Omental fat pad (tissue), 4 donors: Measurements from ENCODE around the gene EIF3I. TPM values are rescaled to one million over a fixed set of nuclear protein-coding genes. Genes with fewer than 3 reads are reported as not detected.

Experiments used
- ATAC-seq: fragments of 150-250 bp; one replicate; pipeline ENCODE4 v1.9.1; 2016; ENCODE audit warnings: mild to moderate bottlenecking, moderate library complexity; ENCODE audit not compliant: low FRiP score
- DNase-seq: peaks from one replicate; pipeline ENCODE4 v3.0.0-alpha.2; 2019; ENCODE audit warnings: low spot score
- total RNA-seq, 4 donors: library from RNA; depleted of rRNA; stranded (reverse); fragments of >200 nt; gene quantifications; one replicate each; pipeline ENCODE4 v1.1.0, GENCODE V29; 2016
- TF ChIP-seq, protein P1 (sequence below), 3 donors: fragments of 450-650 bp; IDR thresholded peaks; one replicate each; pipeline ENCODE4 v1.5.1; 2016 to 2017; ENCODE audit warnings: antibody characterized with exemption in 3 of 3, mild to moderate bottlenecking in 3 of 3, moderate library complexity in 2 of 3

EIF3I gene
- total RNA-seq, 4 donors from 2014 or later: 159 to 210 (median 191) TPM

GRCh38 chr1:32232558-32233304, 10.5 kb downstream of the EIF3I start:
- TF ChIP-seq, protein P1, sequence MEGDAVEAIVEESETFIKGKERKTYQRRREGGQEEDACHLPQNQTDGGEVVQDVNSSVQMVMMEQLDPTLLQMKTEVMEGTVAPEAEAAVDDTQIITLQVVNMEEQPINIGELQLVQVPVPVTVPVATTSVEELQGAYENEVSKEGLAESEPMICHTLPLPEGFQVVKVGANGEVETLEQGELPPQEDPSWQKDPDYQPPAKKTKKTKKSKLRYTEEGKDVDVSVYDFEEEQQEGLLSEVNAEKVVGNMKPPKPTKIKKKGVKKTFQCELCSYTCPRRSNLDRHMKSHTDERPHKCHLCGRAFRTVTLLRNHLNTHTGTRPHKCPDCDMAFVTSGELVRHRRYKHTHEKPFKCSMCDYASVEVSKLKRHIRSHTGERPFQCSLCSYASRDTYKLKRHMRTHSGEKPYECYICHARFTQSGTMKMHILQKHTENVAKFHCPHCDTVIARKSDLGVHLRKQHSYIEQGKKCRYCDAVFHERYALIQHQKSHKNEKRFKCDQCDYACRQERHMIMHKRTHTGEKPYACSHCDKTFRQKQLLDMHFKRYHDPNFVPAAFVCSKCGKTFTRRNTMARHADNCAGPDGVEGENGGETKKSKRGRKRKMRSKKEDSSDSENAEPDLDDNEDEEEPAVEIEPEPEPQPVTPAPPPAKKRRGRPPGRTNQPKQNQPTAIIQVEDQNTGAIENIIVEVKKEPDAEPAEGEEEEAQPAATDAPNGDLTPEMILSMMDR (IDR thresholded peaks at IDR 0.05): no peak
- ATAC-seq: no peak
- no peak for DNase-seq

DNA sequence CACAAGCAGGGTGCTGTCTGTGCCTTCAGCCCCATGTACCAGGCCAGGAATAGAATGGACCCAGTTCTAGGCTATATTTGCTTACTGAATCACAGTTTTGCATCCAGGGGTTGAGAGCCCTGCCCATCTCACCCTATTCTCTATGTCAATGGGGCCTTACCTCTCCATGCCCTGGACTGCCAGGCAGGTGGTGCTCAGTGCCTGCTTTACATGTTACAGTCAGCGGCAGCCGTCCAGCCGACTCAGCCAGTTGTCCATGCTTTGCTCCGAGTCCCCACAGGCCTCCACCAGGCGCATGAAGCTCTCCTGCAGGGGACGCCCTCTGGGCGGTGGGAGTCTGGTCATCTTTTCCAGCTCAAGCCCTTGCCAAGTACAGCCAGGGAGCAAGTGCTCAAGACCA, 12.6 kb downstream of the EIF3I start:
- DNase-seq (no peak), ATAC-seq (no peak)
- TF ChIP-seq, protein P1 (IDR thresholded peaks at IDR 0.05): no peak

DNA sequence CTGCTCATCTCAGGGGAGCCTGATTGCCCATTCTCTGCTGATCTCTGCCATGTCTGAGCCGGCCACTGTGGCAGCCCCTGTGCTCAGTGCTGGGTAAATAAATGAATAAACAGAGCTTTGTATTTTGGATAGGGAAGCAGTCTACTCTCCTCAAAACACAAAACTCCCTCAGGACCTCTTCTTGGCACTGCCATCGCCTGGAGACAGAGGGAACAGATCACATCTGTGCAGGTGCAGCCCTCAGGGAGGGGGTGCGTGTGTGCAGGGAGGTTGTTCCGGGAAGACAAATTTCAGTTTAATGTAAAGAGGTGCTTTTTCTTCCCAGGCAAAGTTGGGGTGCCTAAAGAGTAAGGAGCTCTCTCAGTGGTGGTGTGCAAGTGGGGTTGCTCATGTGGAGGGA, 17.1 kb downstream of the EIF3I start:
- TF ChIP-seq, protein P1 (IDR thresholded peaks at IDR 0.05): no peak
- ATAC-seq (no peak), DNase-seq (no peak)

- DNase-seq: no peak
- ATAC-seq: no peak
- TF ChIP-seq, protein P1 (IDR thresholded peaks at IDR 0.05): no peak
Measured at GRCh38 chr1:32239790-32240139, 17.6 kb downstream of the EIF3I start.

DNA sequence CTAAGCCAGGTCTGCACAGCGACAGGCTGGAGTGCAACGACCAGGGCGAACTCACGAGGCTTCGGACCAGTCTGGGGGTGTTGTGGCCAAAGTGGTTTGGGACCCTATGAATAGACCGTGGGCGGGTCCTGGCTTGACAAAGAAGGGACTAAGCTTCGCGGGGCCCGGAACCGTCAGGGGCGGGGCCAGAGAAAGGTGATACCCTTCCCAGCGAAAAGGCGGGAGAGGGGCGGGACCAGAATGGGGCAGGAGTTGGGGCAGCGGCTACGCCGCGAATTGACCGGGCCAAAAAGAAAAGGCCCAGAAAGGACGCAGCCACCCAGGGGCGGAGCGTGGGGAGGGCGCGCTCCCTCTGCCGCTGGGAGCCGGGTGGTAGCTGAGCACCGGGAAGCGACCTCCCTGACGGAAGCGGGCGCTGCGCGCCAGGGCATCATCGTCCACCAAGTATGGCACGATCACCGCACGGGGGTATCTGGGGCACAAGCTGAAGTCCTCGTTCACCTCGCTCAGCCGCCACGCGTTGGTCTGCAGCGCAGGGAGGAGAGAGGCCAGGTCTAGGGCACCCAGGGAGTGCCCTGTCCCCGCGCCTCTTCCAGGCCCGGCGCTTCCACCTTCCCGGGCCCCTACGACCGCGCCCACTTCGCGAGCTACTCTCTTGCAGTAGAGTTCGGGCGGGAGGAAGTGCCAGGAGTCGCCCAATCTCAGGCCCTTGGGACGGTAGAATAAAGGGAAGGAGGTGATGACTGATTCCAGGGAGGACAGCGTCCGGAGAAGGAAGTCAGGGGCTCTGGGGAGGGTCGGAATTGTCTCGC, 18.1 kb downstream of the EIF3I start:
- peak; percentile 70 for ATAC-seq
- TF ChIP-seq, protein P1 (IDR thresholded peaks at IDR 0.05): no peak
- peak; percentile 33 for DNase-seq

- DNase-seq (peak; percentile 50), ATAC-seq (peak; percentile 80)
- TF ChIP-seq, protein P1 (IDR thresholded peaks at IDR 0.05): no peak
Measured at GRCh38 chr1:32241001-32241763, 19.0 kb downstream of the EIF3I start.
